IMR-90 (cell line): Measurements from ENCODE around the gene ANKRD42. TPM values are rescaled to one million over a fixed set of nuclear protein-coding genes. Genes with fewer than 3 reads are reported as not detected.

Experiments
- ATAC-seq: fragments of 200-7000 bp; cut with Tn5 transposase; 2 replicates; pipeline ENCODE4 v1.9.1; 2020; ENCODE audit warnings: low read depth, mild to moderate bottlenecking, moderate library complexity
- BruUV-seq: library from RNA; stranded (reverse); fragments of 400-500 nt; replicated peaks from 2 replicates; lab custom pipeline; 2021; lab: Mats Ljungman, UMichigan
- CTCF ChIA-PET: fragments of 300-600 bp; formaldehyde crosslinking; extraction: SDS; loops from one replicate; lab custom pipeline; 2021; ENCODE audit warnings: antibody characterized with exemption; lab: Yijun Ruan, JAX
- POLR2A ChIA-PET: fragments of 300-600 bp; sonication (Branson Sonifier 250); formaldehyde crosslinking; loops from one replicate; lab custom pipeline; 2022; ENCODE audit warnings: antibody characterized with exemption; ENCODE audit not compliant: unreplicated experiment; lab: Charles Lee
- DNase-seq: peaks from one replicate; pipeline ENCODE4 v3.0.0; 2013
- H2AFZ ChIP-seq: replicated peaks from 2 replicates; pipeline ENCODE3; 2013; ENCODE audit warnings: low read length, mild to moderate bottlenecking; ENCODE audit not compliant: poor library complexity
- H2AK5ac ChIP-seq: 2 replicates; pipeline ENCODE4 v1.6.1; 2013; ENCODE audit warnings: low read depth, low read length, inconsistent platforms
- H2AK9ac ChIP-seq: replicated peaks from 2 replicates; pipeline ENCODE3; 2013; ENCODE audit warnings: mild to moderate bottlenecking, low read depth, low read length, moderate library complexity; ENCODE audit not compliant: poor library complexity
- H2BK120ac ChIP-seq: 2 replicates; pipeline ENCODE4 v1.6.1; 2013; ENCODE audit warnings: low read depth, low read length, inconsistent platforms
- H2BK15ac ChIP-seq: 3 replicates; pipeline ENCODE4 v1.6.1; 2013; ENCODE audit warnings: low read depth, low read length, inconsistent platforms
- H2BK20ac ChIP-seq: 2 replicates; pipeline ENCODE4 v1.6.1; 2013; ENCODE audit warnings: low read depth, mild to moderate bottlenecking, inconsistent platforms, low read length, moderate library complexity
- H2BK5ac ChIP-seq: 2 replicates; pipeline ENCODE4 v1.6.1; 2013; ENCODE audit warnings: mild to moderate bottlenecking, low read depth, low read length, inconsistent platforms; ENCODE audit not compliant: poor library complexity, severe bottlenecking
- H3K14ac ChIP-seq: replicated peaks from 2 replicates; pipeline ENCODE4 v1.6.1; 2013; ENCODE audit warnings: low read depth, low read length, inconsistent platforms
- H3K18ac ChIP-seq: 2 replicates; pipeline ENCODE4 v1.6.1; 2013; ENCODE audit warnings: low read depth, low read length, control low read depth
- H3K23ac ChIP-seq: 2 replicates; pipeline ENCODE4 v1.6.1; 2013; ENCODE audit warnings: low read depth, low read length, inconsistent platforms
- H3K27ac ChIP-seq: 2 replicates; pipeline ENCODE4 v1.5.1; 2013; ENCODE audit warnings: mild to moderate bottlenecking, control low read depth, low read length; ENCODE audit not compliant: insufficient read depth
- H3K27me3 ChIP-seq: 2 replicates; pipeline ENCODE4 v1.6.1; 2013; ENCODE audit warnings: low read length; ENCODE audit not compliant: control insufficient read depth, insufficient read depth
- H3K36me3 ChIP-seq: 2 replicates; pipeline ENCODE4 v1.6.1; 2013; ENCODE audit warnings: low read length, mixed read lengths; ENCODE audit not compliant: control insufficient read depth, insufficient read depth
- H3K4ac ChIP-seq: 2 replicates; pipeline ENCODE4 v1.6.1; 2013; ENCODE audit warnings: low read depth, low read length, inconsistent platforms
- H3K4me1 ChIP-seq: 2 replicates; pipeline ENCODE4 v1.6.1; 2013; ENCODE audit warnings: low read length, mixed read lengths; ENCODE audit not compliant: control insufficient read depth, insufficient read depth
- H3K4me2 ChIP-seq: 2 replicates; pipeline ENCODE4 v1.6.1; 2013; ENCODE audit warnings: low read depth, mild to moderate bottlenecking, control low read depth, low read length, moderate library complexity
- H3K4me3 ChIP-seq: 2 replicates; pipeline ENCODE4 v1.5.1; 2013; ENCODE audit warnings: low read depth, mild to moderate bottlenecking, control low read depth, low read length, moderate library complexity; ENCODE audit not compliant: insufficient read depth
- H3K56ac ChIP-seq: 2 replicates; pipeline ENCODE4 v1.6.1; 2013; ENCODE audit warnings: low read length, inconsistent platforms; ENCODE audit not compliant: insufficient read depth; ENCODE audit errors: extremely low read depth
- H3K79me1 ChIP-seq, 2 experiments: 2 replicates each; pipeline ENCODE4 v1.6.1; 2013; ENCODE audit warnings: low read length in 2 of 2, inconsistent platforms in 1 of 2, low read depth in 1 of 2
- H3K9ac ChIP-seq: 2 replicates; pipeline ENCODE4 v1.6.1; 2013; ENCODE audit warnings: low read depth, low read length, control low read depth
- H3K9me1 ChIP-seq: 2 replicates; pipeline ENCODE4 v1.6.1; 2013; ENCODE audit warnings: low read length, inconsistent platforms; ENCODE audit not compliant: insufficient read depth
- H3K9me3 ChIP-seq: 2 replicates; pipeline ENCODE4 v1.6.1; 2013; ENCODE audit warnings: low read length; ENCODE audit not compliant: control insufficient read depth, insufficient read depth
- H4K20me1 ChIP-seq: 2 replicates; pipeline ENCODE4 v1.6.1; 2013; ENCODE audit warnings: low read length, inconsistent platforms; ENCODE audit not compliant: insufficient read depth
- H4K5ac ChIP-seq: 2 replicates; pipeline ENCODE4 v1.6.1; 2013; ENCODE audit warnings: mild to moderate bottlenecking, low read depth, low read length, control low read depth
- H4K8ac ChIP-seq, 2 experiments: 2 replicates each; pipeline ENCODE4 v1.6.1; 2013; ENCODE audit warnings: low read depth in 2 of 2, low read length in 2 of 2, control low read depth in 1 of 2, inconsistent platforms in 1 of 2
- H4K91ac ChIP-seq: 2 replicates; pipeline ENCODE4 v1.6.1; 2013; ENCODE audit warnings: low read depth, low read length, inconsistent platforms; ENCODE audit not compliant: insufficient read depth
- BHLHE40 ChIP-seq: fragments of 150-350 bp; IDR thresholded peaks from 2 replicates; pipeline ENCODE4 v1.6.1; 2016; ENCODE audit warnings: mild to moderate bottlenecking, low read depth, low read length
- CEBPB ChIP-seq: IDR thresholded peaks from 2 replicates; pipeline ENCODE4 v1.6.1; 2012; ENCODE audit warnings: low read depth, low read length, improper control_type of control experiment
- CTCF ChIP-seq: conservative IDR thresholded peaks from 2 replicates; pipeline ENCODE4 v1.5.1; 2012; ENCODE audit warnings: mild to moderate bottlenecking, low read depth, low read length, improper control_type of control experiment
- FOS ChIP-seq: fragments of 150-350 bp; IDR thresholded peaks from 2 replicates; pipeline ENCODE4 v1.6.1; 2016; ENCODE audit warnings: low read depth, low read length
- MAFK ChIP-seq: IDR thresholded peaks from 2 replicates; pipeline ENCODE4 v1.6.1; 2012; ENCODE audit warnings: low read depth, low read length, improper control_type of control experiment
- MXI1 ChIP-seq: IDR thresholded peaks from 2 replicates; pipeline ENCODE4 v1.6.1; 2012; ENCODE audit warnings: low read depth, mild to moderate bottlenecking, low read length, moderate library complexity, borderline replicate concordance
- RAD21 ChIP-seq: IDR thresholded peaks from 2 replicates; pipeline ENCODE4 v1.6.1; 2012; ENCODE audit warnings: low read length, improper control_type of control experiment
- RFX5 ChIP-seq: IDR thresholded peaks from 2 replicates; pipeline ENCODE4 v1.8.0; 2012; ENCODE audit warnings: low read depth, mild to moderate bottlenecking, low read length, moderate library complexity
- WGBS, 2 experiments: methylation state at CpG; one replicate each; pipeline versions ENCODE4 v1.1.5 to v1.1.7; 2013; ENCODE audit warnings: missing lambda C conversion rate in 2 of 2; ENCODE audit not compliant: insufficient read length in 1 of 2; ENCODE audit errors: extremely low coverage in 2 of 2; 5-methylcytosine and 5-hydroxymethylcytosine counted together
- dilution Hi-C: fragments of 300-500 bp; cut with HindIII; formaldehyde crosslinking; loops from one replicate; pipeline ENCODE4 v1.14.3; 2018; ENCODE audit warnings: low sequenced_read_pairs; ENCODE audit not compliant: unreplicated experiment
- in situ Hi-C: fragments of 300-500 bp; cut with MboI; formaldehyde crosslinking; loops from 3 replicates; pipeline ENCODE4 v1.14.3; 2019; ENCODE audit warnings: low sequenced_read_pairs, inconsistent platforms, mixed read lengths
- intact Hi-C: fragments of 100-400 bp; cut with micrococcal nuclease; formaldehyde crosslinking; loops from 2 replicates; pipeline ENCODE4 v1.10.0; 2022
- polyA plus RNA-seq, 3 experiments: library from polyadenylated mRNA; depleted of rRNA; stranded (reverse); fragments of >200 nt; gene quantifications; 2 replicates each; pipeline ENCODE4 v1.2.3, GENCODE V29; 2012; ENCODE audit warnings: low replicate concordance in 1 of 3
- total RNA-seq: library from RNA; depleted of rRNA; stranded (reverse); fragments of >200 nt; gene quantifications from 2 replicates; pipeline ENCODE4 v1.2.3, GENCODE V29; 2012

ANKRD42 gene
- total and polyA plus RNA-seq, 2 of the 4 experiments (the other 2 are of a cell fraction): 5.2 to 5.6 TPM

GRCh38 chr11:83166193-83166866 is 27.2 kb upstream of the ANKRD42 start:
- Histone ChIP-seq H4K20me1 (peaks cover 21% of the 10 kb centered on the region; the same call in 1 of the 2 replicates), H3K27me3 (no peaks in the 10 kb centered on the region), H3K9me1 (peaks cover 2% of the 10 kb centered on the region; the same call in 1 of the 2 replicates), H3K56ac (no peak overlapping the region), H3K4me1 (peaks cover 2% of the 10 kb centered on the region), H4K5ac (no peak overlapping the region), H2BK15ac (no peak overlapping the region), H3K14ac (no peak overlapping the region), H2AFZ (no peak overlapping the region), H3K18ac (no peak overlapping the region), H3K79me1 (peaks cover 28 to 60% of the 10 kb centered on the region in 2 experiments), H3K27ac (no peak overlapping the region), H2BK20ac (no peak overlapping the region), H3K36me3 (peaks cover 38% of the 10 kb centered on the region), H3K4me2 (no peak overlapping the region), H4K91ac (no peak overlapping the region), H3K9ac (no peak overlapping the region), H3K4me3 (no peak overlapping the region), H4K8ac (no peak overlapping the region), H2AK9ac (no peak overlapping the region), H2BK5ac (no peak overlapping the region), H3K9me3 (no peaks in the 10 kb centered on the region; the same call in 1 of the 2 replicates), H3K4ac (no peak overlapping the region), H2BK120ac (no peak overlapping the region), H3K23ac (no peak overlapping the region), H2AK5ac (no peak overlapping the region)
- in situ Hi-C loops: loop anchor here (10.0 kb wide), 1 partner anchor 262 kb away; the partner anchor contains the start of genes DDIAS and PRCP
- dilution Hi-C loops: loop anchor here (25.0 kb wide), 1 partner anchor 104 kb away; the partner anchor contains the start of gene RAB30
- no TSS peak for BruUV-seq
- POLR2A ChIA-PET: no interaction called here
- no CpG with 5 or more reads among the region's 11 CpGs for WGBS, 2 experiments
- no peak for ATAC-seq
- DNase-seq: no peak
- intact Hi-C loops: no loop called here
- CTCF ChIA-PET: no interaction called here
- TF ChIP-seq CTCF: no peak
- no peak for TF ChIP-seq BHLHE40
- TF ChIP-seq CEBPB: no peak
- no peak for TF ChIP-seq MXI1
- TF ChIP-seq MAFK: no peak
- TF ChIP-seq RFX5: no peak
- TF ChIP-seq RAD21: no peak
- no peak for TF ChIP-seq FOS
